WTC11 (cell line): ENCODE data around the gene GORASP1. TPM values are rescaled to one million over a fixed set of nuclear protein-coding genes. Genes with fewer than 3 reads are reported as not detected.

ENCODE experiments used
- ATAC-seq: fragments of 200-7000 bp; cut with Tn5 transposase; 2 replicates; pipeline ENCODE4 v1.10.0; 2021; ENCODE audit warnings: mild to moderate bottlenecking, moderate library complexity
- CTCF ChIA-PET: fragments of 300-600 bp; sonication (Branson Sonifier 250); formaldehyde crosslinking; loops from one replicate; lab custom pipeline; 2021; ENCODE audit warnings: antibody characterized with exemption; lab: Charles Lee
- POLR2A ChIA-PET: fragments of 350-600 bp; sonication (Branson Sonifier 250); formaldehyde crosslinking; loops from one replicate; lab custom pipeline; 2021; ENCODE audit warnings: antibody characterized with exemption; lab: Charles Lee
- DNase-seq: peaks from one replicate; pipeline ENCODE4 v3.0.0; 2021; ENCODE audit warnings: low spot score
- H3K27ac Mint-ChIP-seq: 2 replicates; pipeline ENCODE4 v1.8.0; 2021; ENCODE audit warnings: mixed read lengths
- H3K27me3 Mint-ChIP-seq: 2 replicates; pipeline ENCODE4 v1.8.0; 2021; ENCODE audit warnings: low read depth, mild to moderate bottlenecking, moderate library complexity, mixed read lengths
- H3K36me3 Mint-ChIP-seq: 2 replicates; pipeline ENCODE4 v1.8.0; 2021; ENCODE audit warnings: mixed read lengths
- H3K4me1 Mint-ChIP-seq: 2 replicates; pipeline ENCODE4 v1.8.0; 2022; ENCODE audit warnings: mixed read lengths
- H3K4me3 Mint-ChIP-seq: 2 replicates; pipeline ENCODE4 v1.8.0; 2021; ENCODE audit warnings: mild to moderate bottlenecking, moderate library complexity, mixed read lengths
- H3K9me3 Mint-ChIP-seq: 2 replicates; pipeline ENCODE4 v1.8.0; 2021; ENCODE audit warnings: mixed read lengths
- ATF2 ChIP-seq: sonication (generic); formaldehyde crosslinking; IDR thresholded peaks from 2 replicates; pipeline ENCODE4 v1.8.1; 2022; ENCODE audit warnings: low read depth, missing genetic modification reagents, borderline replicate concordance
- ATF6 ChIP-seq: sonication (generic); formaldehyde crosslinking; IDR thresholded peaks from 2 replicates; pipeline ENCODE4 v1.8.1; 2023; ENCODE audit warnings: mild to moderate bottlenecking, missing genetic modification reagents
- CBFB ChIP-seq: sonication (generic); formaldehyde crosslinking; IDR thresholded peaks from 2 replicates; pipeline ENCODE4 v1.8.1; 2022; ENCODE audit warnings: mild to moderate bottlenecking, low read depth, missing genetic modification reagents
- CREB1 ChIP-seq: sonication (generic); formaldehyde crosslinking; IDR thresholded peaks from 2 replicates; pipeline ENCODE4 v1.8.0; 2023; ENCODE audit warnings: mild to moderate bottlenecking, missing genetic modification reagents
- CREM ChIP-seq: sonication (generic); formaldehyde crosslinking; IDR thresholded peaks from 2 replicates; pipeline ENCODE4 v1.8.1; 2022; ENCODE audit warnings: mild to moderate bottlenecking, missing genetic modification reagents, moderate library complexity
- IRF2 ChIP-seq: sonication (generic); formaldehyde crosslinking; IDR thresholded peaks from 2 replicates; pipeline ENCODE4 v1.8.0; 2022; ENCODE audit warnings: low read depth, missing genetic modification reagents, borderline replicate concordance
- JAZF1 ChIP-seq: fragments of 250-450 bp; sonication (Bioruptor Pico); IDR thresholded peaks from 2 replicates; pipeline ENCODE4 v1.9.0; 2021; ENCODE audit warnings: moderate library complexity, mild to moderate bottlenecking, inconsistent platforms
- JUN ChIP-seq: sonication (generic); formaldehyde crosslinking; IDR thresholded peaks from 2 replicates; pipeline ENCODE4 v1.8.0; 2023; ENCODE audit warnings: mild to moderate bottlenecking, missing genetic modification reagents
- MXD4 ChIP-seq: fragments of 250-450 bp; sonication (Bioruptor Pico); IDR thresholded peaks from 2 replicates; pipeline ENCODE4 v1.8.0; 2021; ENCODE audit warnings: mild to moderate bottlenecking, moderate library complexity, borderline replicate concordance
- MYBL2 ChIP-seq: sonication (generic); formaldehyde crosslinking; IDR thresholded peaks from 2 replicates; pipeline ENCODE4 v1.8.1; 2023; ENCODE audit warnings: mild to moderate bottlenecking, moderate library complexity, missing genetic modification reagents
- NFATC4 ChIP-seq: fragments of 250-450 bp; sonication (Bioruptor Pico); IDR thresholded peaks from 2 replicates; pipeline ENCODE4 v1.9.0; 2021; ENCODE audit warnings: mild to moderate bottlenecking
- PRRX2 ChIP-seq: fragments of 250-450 bp; sonication (Bioruptor Pico); IDR thresholded peaks from 2 replicates; pipeline ENCODE4 v1.8.0; 2021; ENCODE audit warnings: mild to moderate bottlenecking
- ZNF138 ChIP-seq: sonication (generic); formaldehyde crosslinking; conservative IDR thresholded peaks from 2 replicates; pipeline ENCODE4 v1.8.1; 2022; ENCODE audit warnings: mild to moderate bottlenecking, moderate library complexity, missing genetic modification reagents
- ZNF416 ChIP-seq: fragments of 250-450 bp; sonication (Bioruptor Pico); IDR thresholded peaks from 2 replicates; pipeline ENCODE4 v1.9.0; 2021; ENCODE audit warnings: mild to moderate bottlenecking, inconsistent platforms
- total RNA-seq: library from RNA; stranded (reverse); gene quantifications from 3 replicates; pipeline ENCODE4 v1.2.3, GENCODE V29; 2021
- TF ChIP-seq, protein P1 (sequence below): sonication (generic); formaldehyde crosslinking; IDR thresholded peaks from 2 replicates; pipeline ENCODE4 v1.8.1; 2023; ENCODE audit warnings: mild to moderate bottlenecking, missing genetic modification reagents, borderline replicate concordance

GORASP1 gene
- total RNA-seq, 1 experiment from 2014 or later = 47.4 TPM

DNA sequence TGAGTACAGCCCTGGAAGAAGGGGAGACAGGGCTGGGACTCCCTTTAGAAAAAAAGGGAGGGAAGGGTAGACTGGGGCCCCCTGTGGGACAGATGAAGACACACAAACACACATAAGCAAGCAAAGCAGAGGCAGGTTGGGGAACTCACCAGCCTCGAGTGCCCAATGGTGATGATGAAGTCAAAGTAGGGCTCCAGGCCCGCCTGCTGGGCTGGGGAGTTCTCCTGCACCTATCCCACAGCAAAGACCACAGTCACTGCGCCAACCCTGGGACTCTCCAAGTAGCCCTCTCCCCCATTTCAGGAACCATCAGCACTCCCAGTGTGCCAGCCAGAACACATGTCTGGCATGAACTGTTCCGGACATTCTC is 4.1 kb downstream of the GORASP1 start:
- H3K4me3 Mint-ChIP-seq = no peak overlapping the region
- POLR2A ChIA-PET = no interaction called here
- CTCF ChIA-PET = interaction anchor here (1.8 to 2.8 kb wide), 2 partner anchors 22 to 185 kb away, joined by 8 to 37 read pairs; no protein-coding TSS in a partner anchor

DNA sequence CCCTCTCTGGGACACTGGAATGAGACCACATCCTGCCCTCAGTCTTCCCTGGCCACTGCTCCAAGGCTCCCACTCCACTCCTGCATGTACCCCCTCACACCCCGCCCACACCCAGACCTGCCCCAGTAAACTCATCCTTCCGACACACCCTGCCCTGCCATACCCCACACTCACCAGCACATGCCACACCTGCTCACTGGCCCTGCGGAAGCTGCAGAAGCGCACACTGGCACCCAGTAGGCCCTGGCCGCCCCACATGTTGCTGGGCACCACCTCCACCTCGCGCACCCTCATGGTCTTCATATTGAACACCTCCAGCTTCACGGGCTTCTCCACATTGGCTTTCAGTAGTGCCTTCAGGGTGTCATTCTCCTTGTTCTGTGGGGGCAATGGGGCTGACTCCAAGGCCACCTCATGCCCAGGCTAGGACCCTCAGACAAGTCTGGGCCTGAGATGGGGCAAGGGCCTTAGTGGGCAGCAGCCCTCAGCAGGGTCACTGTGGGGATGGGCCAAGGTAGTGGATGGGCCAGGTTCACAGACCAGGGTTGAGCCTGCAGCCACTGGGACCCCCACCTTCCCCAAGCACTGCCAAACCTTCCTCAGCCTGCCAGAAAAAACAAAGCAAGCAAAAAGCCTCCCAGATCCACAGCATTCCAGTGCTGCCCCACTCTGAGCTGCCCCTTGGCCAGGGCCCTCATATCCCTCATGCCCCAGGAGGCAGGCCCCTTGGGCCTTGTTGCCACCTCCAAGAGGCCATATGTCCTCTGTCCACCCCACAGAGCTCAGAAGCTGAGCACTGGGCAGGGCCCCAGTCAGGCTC is 4.7 kb downstream of the GORASP1 start:
- no peak for TF ChIP-seq ZNF138 (CRISPR knock-in tag)
- no peak for TF ChIP-seq ATF6 (CRISPR knock-in tag)
- no peak for TF ChIP-seq ATF2 (CRISPR knock-in tag)
- TF ChIP-seq ZNF416 = no peak
- no peak for TF ChIP-seq MXD4 (CRISPR knock-in tag)
- no peak for TF ChIP-seq CREB1
- no peak for TF ChIP-seq JUN (CRISPR knock-in tag)
- TF ChIP-seq PRRX2 (CRISPR knock-in tag) = no peak
- ChIA-PET CTCF (interaction anchor here (0.5 to 2.8 kb wide), 4 partner anchors 19 to 189 kb away, joined by 3 to 37 read pairs (median 13); no protein-coding TSS in a partner anchor), POLR2A (no interaction called here)
- peaks cover 16% of the 10 kb centered on the region for H3K4me1 Mint-ChIP-seq
- no peak overlapping the region for H3K27ac Mint-ChIP-seq
- H3K9me3 Mint-ChIP-seq = no peaks in the 10 kb centered on the region
- ATAC-seq (no peak), DNase-seq (no peak)
- H3K27me3 Mint-ChIP-seq = no peaks in the 10 kb centered on the region; the same call in 1 of the 2 replicates
- no peak overlapping the region for H3K4me3 Mint-ChIP-seq
- H3K36me3 Mint-ChIP-seq = peaks cover 8% of the 10 kb centered on the region; the same call in 1 of the 2 replicates

More for the DNA sequence above, 4.1 kb downstream of the GORASP1 start:
- Mint-ChIP-seq H3K27me3 (peaks cover 6% of the 10 kb centered on the region), H3K4me1 (peaks cover 22% of the 10 kb centered on the region), H3K9me3 (no peaks in the 10 kb centered on the region), H3K27ac (no peak overlapping the region), H3K36me3 (peaks cover 8% of the 10 kb centered on the region; the same call in 1 of the 2 replicates)
- DNase-seq = no peak
- TF ChIP-seq MYBL2 (CRISPR knock-in tag) (no peak), CREM (CRISPR knock-in tag) (no peak), JAZF1 (CRISPR knock-in tag) (no peak), NFATC4 (no peak), PRRX2 (CRISPR knock-in tag) (no peak), IRF2 (no peak), CBFB (no peak)
- TF ChIP-seq, protein P1, sequence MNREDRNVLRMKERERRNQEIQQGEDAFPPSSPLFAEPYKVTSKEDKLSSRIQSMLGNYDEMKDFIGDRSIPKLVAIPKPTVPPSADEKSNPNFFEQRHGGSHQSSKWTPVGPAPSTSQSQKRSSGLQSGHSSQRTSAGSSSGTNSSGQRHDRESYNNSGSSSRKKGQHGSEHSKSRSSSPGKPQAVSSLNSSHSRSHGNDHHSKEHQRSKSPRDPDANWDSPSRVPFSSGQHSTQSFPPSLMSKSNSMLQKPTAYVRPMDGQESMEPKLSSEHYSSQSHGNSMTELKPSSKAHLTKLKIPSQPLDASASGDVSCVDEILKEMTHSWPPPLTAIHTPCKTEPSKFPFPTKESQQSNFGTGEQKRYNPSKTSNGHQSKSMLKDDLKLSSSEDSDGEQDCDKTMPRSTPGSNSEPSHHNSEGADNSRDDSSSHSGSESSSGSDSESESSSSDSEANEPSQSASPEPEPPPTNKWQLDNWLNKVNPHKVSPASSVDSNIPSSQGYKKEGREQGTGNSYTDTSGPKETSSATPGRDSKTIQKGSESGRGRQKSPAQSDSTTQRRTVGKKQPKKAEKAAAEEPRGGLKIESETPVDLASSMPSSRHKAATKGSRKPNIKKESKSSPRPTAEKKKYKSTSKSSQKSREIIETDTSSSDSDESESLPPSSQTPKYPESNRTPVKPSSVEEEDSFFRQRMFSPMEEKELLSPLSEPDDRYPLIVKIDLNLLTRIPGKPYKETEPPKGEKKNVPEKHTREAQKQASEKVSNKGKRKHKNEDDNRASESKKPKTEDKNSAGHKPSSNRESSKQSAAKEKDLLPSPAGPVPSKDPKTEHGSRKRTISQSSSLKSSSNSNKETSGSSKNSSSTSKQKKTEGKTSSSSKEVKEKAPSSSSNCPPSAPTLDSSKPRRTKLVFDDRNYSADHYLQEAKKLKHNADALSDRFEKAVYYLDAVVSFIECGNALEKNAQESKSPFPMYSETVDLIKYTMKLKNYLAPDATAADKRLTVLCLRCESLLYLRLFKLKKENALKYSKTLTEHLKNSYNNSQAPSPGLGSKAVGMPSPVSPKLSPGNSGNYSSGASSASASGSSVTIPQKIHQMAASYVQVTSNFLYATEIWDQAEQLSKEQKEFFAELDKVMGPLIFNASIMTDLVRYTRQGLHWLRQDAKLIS = no peak
- peak; percentile 10 for ATAC-seq
